AG04449 (cell line): ENCODE measurements around the gene CYBA.
"Not testable (repeated sequence)": the region's sequence is repeated elsewhere in the genome, so short reads cannot be mapped to it uniquely, and the experiment has no call there.

Experiments
- CTCF ChIA-PET: fragments of 350-600 bp; formaldehyde crosslinking; extraction: SDS; loops from one replicate; lab custom pipeline; 2021; ENCODE audit warnings: antibody characterized with exemption; lab: Yijun Ruan, JAX
- POLR2A ChIA-PET: fragments of 400-600, 350-600 bp; formaldehyde crosslinking; extraction: SDS; loops from one replicate; lab custom pipeline; 2020; ENCODE audit warnings: antibody characterized with exemption, inconsistent platforms; lab: Yijun Ruan, JAX
- DNase-seq: peaks from one replicate; pipeline ENCODE4 v3.0.0-alpha.2; 2010; ENCODE audit warnings: low read depth, low spot score
- H3K4me3 ChIP-seq: 2 replicates; pipeline ENCODE4 v1.5.1; 2011; ENCODE audit warnings: low read depth, mild to moderate bottlenecking, control low read depth, low read length
- CTCF ChIP-seq: IDR thresholded peaks from one replicate; pipeline ENCODE4 v1.5.1; 2011; ENCODE audit warnings: mild to moderate bottlenecking, moderate library complexity, low read length, control low read depth, inconsistent platforms; ENCODE audit not compliant: insufficient read depth; ENCODE audit errors: missing control alignments

Gene CYBA

GRCh38 chr16:88613293-88613692 lies 37.6 kb downstream of the CYBA start:
- TF ChIP-seq CTCF, result no peak
- POLR2A ChIA-PET, result no interaction called here
- no peak for DNase-seq
- no peak overlapping the region for H3K4me3 ChIP-seq
- CTCF ChIA-PET, result interaction anchor here (1.0 kb wide), 1 partner anchor 20 kb away, joined by 3 read pairs; no protein-coding TSS in a partner anchor

GRCh38 chr16:88610909-88611812 lies 39.7 kb downstream of the CYBA start:
- ChIA-PET POLR2A (no interaction called here), CTCF (interaction anchor here (1.7 kb wide), 1 partner anchor 8 kb away, joined by 6 read pairs; no protein-coding TSS in a partner anchor)
- no peak for TF ChIP-seq CTCF
- no peak overlapping the region for H3K4me3 ChIP-seq
- DNase-seq, result no peak

DNA sequence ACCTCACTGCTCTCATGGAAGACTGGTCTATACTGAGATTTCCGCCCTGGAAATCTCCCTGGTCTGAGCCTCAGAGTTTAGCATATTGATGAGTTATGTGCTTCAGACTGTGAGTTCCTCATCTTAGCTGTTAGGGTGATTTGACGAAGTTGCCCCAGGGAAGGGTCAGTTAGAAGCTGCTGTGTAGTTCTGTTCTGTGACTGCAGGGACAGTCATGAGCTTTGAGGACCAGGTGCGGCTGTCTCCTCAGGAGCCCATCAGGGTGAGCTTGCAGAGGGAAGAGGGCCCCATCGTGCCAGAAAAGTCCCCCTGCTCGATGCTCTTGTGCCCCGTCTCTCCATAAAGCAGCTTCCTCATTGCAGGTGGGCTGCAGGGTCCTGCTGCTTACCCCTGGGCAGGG lies 40.8 kb downstream of the CYBA start:
- DNase-seq, result no peak
- TF ChIP-seq CTCF, result no peak
- POLR2A ChIA-PET, result interaction anchor here (0.6 kb wide), 1 partner anchor 23 kb away, joined by 3 read pairs; no protein-coding TSS in a partner anchor
- H3K4me3 ChIP-seq, result no peak overlapping the region
- CTCF ChIA-PET, result interaction anchor here (1.2 to 1.7 kb wide), 2 partner anchors 9 to 10 kb away, joined by 4 to 6 read pairs; no protein-coding TSS in a partner anchor

DNA sequence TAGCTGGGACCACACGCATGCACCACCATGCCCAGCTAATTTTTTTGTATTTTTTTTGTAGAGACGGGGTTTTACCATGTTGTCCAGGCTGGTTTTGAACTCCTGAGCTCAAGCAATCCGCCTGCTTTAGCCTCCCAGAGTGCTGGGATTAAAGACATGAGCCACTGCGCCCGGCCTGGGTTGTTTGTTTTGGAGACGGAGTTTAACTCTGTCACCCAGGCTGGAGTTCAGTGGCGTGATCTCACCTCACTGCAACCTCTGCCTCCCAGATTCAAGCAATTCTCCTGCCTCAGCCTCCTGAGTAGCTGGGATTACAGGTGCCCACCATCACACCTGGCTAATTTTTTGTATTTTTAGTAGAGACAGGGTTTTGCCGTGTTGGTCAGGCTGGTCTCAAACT lies 41.4 kb downstream of the CYBA start:
- not testable (repeated sequence) for H3K4me3 ChIP-seq, DNase-seq
- ChIA-PET POLR2A (interaction anchor here (0.6 kb wide), 1 partner anchor 24 kb away, joined by 3 read pairs; no protein-coding TSS in a partner anchor), CTCF (interaction anchor here (1.2 to 1.7 kb wide), 2 partner anchors 10 kb away, joined by 4 to 6 read pairs; no protein-coding TSS in a partner anchor)

DNA sequence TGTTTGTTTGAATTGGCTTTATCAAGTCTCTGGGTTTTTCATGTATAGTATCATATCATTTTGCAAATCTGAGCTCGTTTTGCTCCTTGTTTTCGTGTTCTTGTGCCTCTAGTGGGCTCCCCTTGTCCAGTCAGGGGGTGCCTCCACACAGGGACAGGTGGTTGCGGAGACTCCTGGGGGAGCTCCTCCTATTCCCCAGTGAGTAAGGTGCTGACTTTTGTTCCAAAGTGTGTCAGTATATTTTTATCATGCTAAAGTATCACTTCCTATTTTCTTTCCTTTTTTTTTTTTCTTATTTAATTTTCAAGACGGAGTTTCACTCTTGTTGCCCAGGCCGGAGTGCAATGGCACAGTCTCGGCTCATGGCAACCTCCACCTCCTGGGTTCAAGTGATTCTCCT lies 42.8 kb downstream of the CYBA start:
- POLR2A ChIA-PET, result no interaction called here
- no peak for TF ChIP-seq CTCF
- DNase-seq, result no peak
- no peak overlapping the region for H3K4me3 ChIP-seq
- CTCF ChIA-PET, result no interaction called here

DNA sequence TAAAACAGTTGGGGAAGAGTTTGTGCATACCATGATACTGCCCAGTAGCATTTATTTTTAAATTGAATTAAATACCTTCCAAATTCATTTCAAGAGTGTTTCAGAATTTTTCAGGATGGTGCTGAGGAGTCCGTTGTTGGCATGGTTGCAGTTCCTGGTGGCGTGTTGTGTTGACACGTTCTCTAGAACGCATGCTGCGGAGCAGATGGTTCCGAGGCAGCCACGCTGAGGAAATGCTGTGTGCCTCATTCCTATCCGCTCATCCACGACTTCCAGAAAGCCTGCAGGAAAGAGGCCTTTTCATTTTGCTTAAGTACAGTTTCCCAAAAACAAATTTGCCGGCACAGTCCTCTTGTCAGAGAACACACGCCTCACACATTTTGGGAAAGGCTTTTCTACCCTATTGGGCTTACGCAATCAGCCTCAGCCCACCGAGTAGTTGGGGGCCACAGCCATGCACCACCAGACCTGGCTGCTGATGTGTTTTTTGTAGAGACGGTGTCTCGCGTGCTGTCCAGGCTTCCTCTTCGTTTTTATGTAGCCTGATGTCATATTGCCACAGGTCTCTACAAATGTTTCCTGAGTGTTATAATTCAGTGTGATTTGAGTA lies 44.6 kb downstream of the CYBA start:
- no peak for DNase-seq
- POLR2A ChIA-PET, result no interaction called here
- TF ChIP-seq CTCF, result no peak
- CTCF ChIA-PET, result no interaction called here
- H3K4me3 ChIP-seq, result no peak overlapping the region
